ENCODE measurements around the gene BACH2. TPM values are rescaled to one million over a fixed set of nuclear protein-coding genes. Genes with fewer than 3 reads are reported as not detected.

BACH2 gene
- total RNA-seq, 1 experiment from 2014 or later = 3.3 TPM

DNA sequence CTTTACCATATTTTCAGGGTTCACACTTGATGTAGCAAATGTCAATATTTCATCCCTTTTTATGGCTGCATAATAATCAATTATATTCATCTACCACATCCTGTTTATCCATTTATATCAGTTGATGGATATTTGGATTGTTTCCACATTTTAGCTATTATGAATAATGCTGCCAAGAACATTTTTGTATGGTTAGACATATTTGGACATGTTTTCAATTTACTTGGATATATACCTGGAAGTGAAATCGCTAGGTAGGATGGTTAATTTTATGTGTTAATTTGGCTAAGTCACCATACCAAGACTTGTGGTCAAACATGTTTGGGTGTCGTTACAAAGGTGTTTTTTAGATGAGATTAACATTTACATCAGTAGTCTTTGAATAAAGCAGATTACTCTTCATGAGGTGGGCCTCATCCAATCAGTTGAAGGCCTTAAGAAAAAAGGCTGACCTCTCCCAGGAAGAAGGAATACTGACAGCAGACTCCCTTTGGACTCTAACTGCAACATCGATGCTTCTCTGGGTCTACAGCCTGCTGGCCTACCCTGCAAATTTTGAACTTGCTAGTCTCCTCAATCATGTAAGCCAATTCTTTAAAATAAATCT is 196.5 kb downstream of the BACH2 start:
- ChIA-PET POLR2A (no interaction called here), RAD21 (ENCODE audit: low non-redundant PET in 1 of 2, low total read pairs in 2 of 2, uncharacterized antibody in 2 of 2, unreplicated experiment in 2 of 2) (no interaction called here), CTCF (no interaction called here)
- TF ChIP-seq SIN3A (IDR thresholded peaks at IDR 0.05; ENCODE audit: low read depth) (no peak), CEBPB (IDR thresholded peaks at IDR 0.05; ENCODE audit: low read depth) (no peak), ZFX (IDR thresholded peaks at IDR 0.05) (no peak), JUND (IDR thresholded peaks at IDR 0.05) (no peak), RAD21 (IDR thresholded peaks at IDR 0.05; ENCODE audit: low read depth) (no peak), ELF1 (IDR thresholded peaks at IDR 0.05; ENCODE audit: borderline replicate concordance, low read depth) (no peak), SP1 (IDR thresholded peaks at IDR 0.05; ENCODE audit: low read depth) (no peak), TCF7L2 (IDR thresholded peaks at IDR 0.05; ENCODE audit: borderline replicate concordance, extremely low read depth, insufficient read depth, insufficient read length) (no peak), EZH2phosphoT487 (IDR thresholded peaks at IDR 0.05; ENCODE audit: borderline replicate concordance) (no peak), EGR1 (IDR thresholded peaks at IDR 0.05; ENCODE audit: low read depth) (no peak), FOSL1 (IDR thresholded peaks at IDR 0.05; ENCODE audit: low read depth) (no peak)
- TF ChIP-seq, protein P1, sequence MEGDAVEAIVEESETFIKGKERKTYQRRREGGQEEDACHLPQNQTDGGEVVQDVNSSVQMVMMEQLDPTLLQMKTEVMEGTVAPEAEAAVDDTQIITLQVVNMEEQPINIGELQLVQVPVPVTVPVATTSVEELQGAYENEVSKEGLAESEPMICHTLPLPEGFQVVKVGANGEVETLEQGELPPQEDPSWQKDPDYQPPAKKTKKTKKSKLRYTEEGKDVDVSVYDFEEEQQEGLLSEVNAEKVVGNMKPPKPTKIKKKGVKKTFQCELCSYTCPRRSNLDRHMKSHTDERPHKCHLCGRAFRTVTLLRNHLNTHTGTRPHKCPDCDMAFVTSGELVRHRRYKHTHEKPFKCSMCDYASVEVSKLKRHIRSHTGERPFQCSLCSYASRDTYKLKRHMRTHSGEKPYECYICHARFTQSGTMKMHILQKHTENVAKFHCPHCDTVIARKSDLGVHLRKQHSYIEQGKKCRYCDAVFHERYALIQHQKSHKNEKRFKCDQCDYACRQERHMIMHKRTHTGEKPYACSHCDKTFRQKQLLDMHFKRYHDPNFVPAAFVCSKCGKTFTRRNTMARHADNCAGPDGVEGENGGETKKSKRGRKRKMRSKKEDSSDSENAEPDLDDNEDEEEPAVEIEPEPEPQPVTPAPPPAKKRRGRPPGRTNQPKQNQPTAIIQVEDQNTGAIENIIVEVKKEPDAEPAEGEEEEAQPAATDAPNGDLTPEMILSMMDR (IDR thresholded peaks at IDR 0.05 in 2 of 3, conservative IDR thresholded peaks at IDR 0.05 in 1 of 3; ENCODE audit: borderline replicate concordance in 1 of 3, insufficient read depth in 1 of 3, low read depth in 2 of 3, low read length in 2 of 3) = no peak
- TF ChIP-seq, protein P2, sequence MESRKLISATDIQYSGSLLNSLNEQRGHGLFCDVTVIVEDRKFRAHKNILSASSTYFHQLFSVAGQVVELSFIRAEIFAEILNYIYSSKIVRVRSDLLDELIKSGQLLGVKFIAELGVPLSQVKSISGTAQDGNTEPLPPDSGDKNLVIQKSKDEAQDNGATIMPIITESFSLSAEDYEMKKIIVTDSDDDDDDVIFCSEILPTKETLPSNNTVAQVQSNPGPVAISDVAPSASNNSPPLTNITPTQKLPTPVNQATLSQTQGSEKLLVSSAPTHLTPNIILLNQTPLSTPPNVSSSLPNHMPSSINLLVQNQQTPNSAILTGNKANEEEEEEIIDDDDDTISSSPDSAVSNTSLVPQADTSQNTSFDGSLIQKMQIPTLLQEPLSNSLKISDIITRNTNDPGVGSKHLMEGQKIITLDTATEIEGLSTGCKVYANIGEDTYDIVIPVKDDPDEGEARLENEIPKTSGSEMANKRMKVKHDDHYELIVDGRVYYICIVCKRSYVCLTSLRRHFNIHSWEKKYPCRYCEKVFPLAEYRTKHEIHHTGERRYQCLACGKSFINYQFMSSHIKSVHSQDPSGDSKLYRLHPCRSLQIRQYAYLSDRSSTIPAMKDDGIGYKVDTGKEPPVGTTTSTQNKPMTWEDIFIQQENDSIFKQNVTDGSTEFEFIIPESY (IDR thresholded peaks at IDR 0.05; ENCODE audit: extremely low read depth, insufficient replicate concordance, low read length) = no peak
- TF ChIP-seq, protein P3, sequence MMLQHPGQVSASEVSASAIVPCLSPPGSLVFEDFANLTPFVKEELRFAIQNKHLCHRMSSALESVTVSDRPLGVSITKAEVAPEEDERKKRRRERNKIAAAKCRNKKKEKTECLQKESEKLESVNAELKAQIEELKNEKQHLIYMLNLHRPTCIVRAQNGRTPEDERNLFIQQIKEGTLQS (IDR thresholded peaks at IDR 0.05) = no peak
- TF ChIP-seq, protein P4, sequence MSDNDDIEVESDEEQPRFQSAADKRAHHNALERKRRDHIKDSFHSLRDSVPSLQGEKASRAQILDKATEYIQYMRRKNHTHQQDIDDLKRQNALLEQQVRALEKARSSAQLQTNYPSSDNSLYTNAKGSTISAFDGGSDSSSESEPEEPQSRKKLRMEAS (IDR thresholded peaks at IDR 0.05) = no peak
- no peaks in the 10 kb centered on the region for H3K9me3 ChIP-seq (ENCODE audit: control insufficient read depth in 1 of 2, insufficient read depth in 1 of 2, low read depth in 1 of 2, low read length in 2 of 2)
- no peak overlapping the region for H3K4me2 ChIP-seq (ENCODE audit: low read length)
- no peak overlapping the region for H2AFZ ChIP-seq (ENCODE audit: low read depth, low read length, poor library complexity, severe bottlenecking)
- no peaks in the 10 kb centered on the region for H3K9me2 ChIP-seq (ENCODE audit: insufficient read depth)
- BruUV-seq (replicated peaks) = no TSS peak
- peaks cover 2 to 15% of the 10 kb centered on the region in 2 experiments; a peak in 3 of 4 replicates for H3K4me1 ChIP-seq (ENCODE audit: control insufficient read depth in 1 of 2, insufficient read depth in 2 of 2, low read length in 2 of 2)
- intact Hi-C loops (cut with micrococcal nuclease) = no loop called here
- H3K79me2 ChIP-seq (ENCODE audit: insufficient read depth, low read length) = no peaks in the 10 kb centered on the region
- ATAC-seq (no peak), DNase-seq (ENCODE audit: low read depth, low spot score) (no peak)
- H3K9ac ChIP-seq (ENCODE audit: low read length) = no peak overlapping the region
- no peaks in the 10 kb centered on the region for H3K36me3 ChIP-seq (ENCODE audit: control insufficient read depth in 1 of 2, insufficient read depth in 2 of 2, low read length in 2 of 2)
- H3K27ac ChIP-seq (ENCODE audit: low read depth, low read length) = no peak overlapping the region
- H3K4me3 ChIP-seq (replicated peaks in 1 of 2; ENCODE audit: low read depth in 1 of 2, low read length in 2 of 2) = no peak overlapping the region
- no peaks in the 10 kb centered on the region for H3K27me3 ChIP-seq (ENCODE audit: insufficient read depth, low read length)
- no peaks in the 10 kb centered on the region for H4K20me1 ChIP-seq (ENCODE audit: insufficient read depth)

All from HCT116 (cell line).